ENCODE results near the gene STK39. TPM values are rescaled to one million over a fixed set of nuclear protein-coding genes. Genes with fewer than 3 reads are reported as not detected.
A peak's percentile ranks its signal among the peaks of the same experiment; 100 is the strongest.

The STK39 gene
- total and polyA plus RNA-seq, 9 of the 15 experiments (the other 6 are each of a cell fraction or from before 2014, with no cell fraction given): 0.19 to 0.76 (median 0.51) TPM

GRCh38 chr2:168118733-168119514 is 128.5 kb downstream of the STK39 start (continued):
- TF ChIP-seq RAD21 (CRISPR knock-in tag; conservative IDR thresholded peaks at IDR 0.05 in 1 of 2, IDR thresholded peaks at IDR 0.05 in 1 of 2) (peak; percentile 88 to 90), JUND (IDR thresholded peaks at IDR 0.05; ENCODE audit: borderline replicate concordance, low read depth, low read length) (0 out of 2 replicates have a peak, but pooled peaks have one; percentile 15), JUND (tag; IDR thresholded peaks at IDR 0.05; ENCODE audit: borderline replicate concordance, low read depth, low read length) (no peak), ZNF174 (CRISPR knock-in tag; IDR thresholded peaks at IDR 0.05) (no peak), ZNF609 (CRISPR knock-in tag; IDR thresholded peaks at IDR 0.05; ENCODE audit: borderline replicate concordance) (no peak), SP1 (CRISPR knock-in tag; IDR thresholded peaks at IDR 0.05) (no peak)

Measured in K562 (cell line).